Activated T-helper 9 cell treated with anti-CD3 and anti-CD28 coated beads, Interleukin-2, amount 50 U/mL, for 16 hours (primary cell): ENCODE measurements around the gene PNMA6A.
"Not testable (repeated sequence)": the region's sequence is repeated elsewhere in the genome, so short reads cannot be mapped to it uniquely, and the experiment has no call there.

ENCODE experiments used
- DNase-seq: peaks from one replicate; pipeline ENCODE4 v3.0.0-alpha.2; 2020; ENCODE audit warnings: low read depth

The PNMA6A gene

DNA sequence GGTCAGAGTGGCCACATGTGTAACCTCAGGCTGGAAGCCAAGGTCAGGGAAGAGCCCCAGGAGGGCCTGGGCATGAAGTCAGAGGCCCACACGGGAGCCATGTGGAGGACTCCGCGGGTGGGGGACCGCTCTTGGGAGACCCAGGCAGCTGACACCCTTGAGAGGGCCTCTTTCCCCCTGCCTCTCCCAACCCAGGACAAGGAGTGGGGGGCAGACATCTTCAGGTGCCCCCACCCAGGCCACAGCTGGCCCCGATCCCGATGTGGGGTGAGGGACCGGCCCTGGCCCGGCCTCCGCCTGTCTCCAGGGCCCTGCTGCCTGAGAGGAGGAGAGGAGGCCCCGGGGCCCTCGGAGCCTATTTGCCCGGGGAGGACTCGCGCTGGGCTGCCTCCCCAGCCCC, 3.1 kb downstream of the PNMA6A start:
- DNase-seq = no peak

DNA sequence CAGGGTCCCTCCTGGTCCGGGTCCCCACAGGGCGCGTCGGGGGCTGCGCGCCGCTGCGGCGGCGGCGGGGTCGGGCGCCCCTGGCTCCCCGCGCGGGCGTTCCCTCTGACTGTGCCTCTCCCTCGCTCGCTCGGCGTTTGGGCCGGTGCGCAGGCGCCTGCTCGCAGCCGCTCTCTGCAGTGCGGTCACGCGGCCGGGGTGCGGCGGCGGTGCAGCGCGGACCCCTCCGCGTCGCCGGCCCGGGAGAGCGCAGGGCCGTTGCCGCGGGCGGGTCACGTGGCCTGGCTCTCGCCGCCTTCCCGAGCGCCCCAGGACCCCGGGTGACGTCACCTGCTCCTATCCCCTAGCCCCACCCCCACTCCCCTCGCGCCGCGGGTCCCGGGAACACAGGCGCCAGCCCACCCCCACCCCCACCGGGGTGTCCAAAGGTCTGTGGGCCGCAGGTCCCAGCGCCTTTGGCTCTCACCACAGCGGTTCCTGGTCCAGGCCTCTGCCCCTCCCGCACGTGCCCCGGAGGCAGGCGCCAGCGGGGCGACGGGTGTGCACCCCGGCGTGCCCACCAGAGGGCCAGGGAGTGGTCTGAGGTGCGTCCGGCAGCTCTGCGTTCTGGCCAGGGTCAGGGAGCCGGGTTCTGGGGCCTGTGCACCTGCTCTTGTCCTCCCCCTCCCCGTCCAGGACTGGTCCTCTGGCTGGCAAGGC, 5.3 kb downstream of the PNMA6A start:
- DNase-seq = not testable (repeated sequence)

DNA sequence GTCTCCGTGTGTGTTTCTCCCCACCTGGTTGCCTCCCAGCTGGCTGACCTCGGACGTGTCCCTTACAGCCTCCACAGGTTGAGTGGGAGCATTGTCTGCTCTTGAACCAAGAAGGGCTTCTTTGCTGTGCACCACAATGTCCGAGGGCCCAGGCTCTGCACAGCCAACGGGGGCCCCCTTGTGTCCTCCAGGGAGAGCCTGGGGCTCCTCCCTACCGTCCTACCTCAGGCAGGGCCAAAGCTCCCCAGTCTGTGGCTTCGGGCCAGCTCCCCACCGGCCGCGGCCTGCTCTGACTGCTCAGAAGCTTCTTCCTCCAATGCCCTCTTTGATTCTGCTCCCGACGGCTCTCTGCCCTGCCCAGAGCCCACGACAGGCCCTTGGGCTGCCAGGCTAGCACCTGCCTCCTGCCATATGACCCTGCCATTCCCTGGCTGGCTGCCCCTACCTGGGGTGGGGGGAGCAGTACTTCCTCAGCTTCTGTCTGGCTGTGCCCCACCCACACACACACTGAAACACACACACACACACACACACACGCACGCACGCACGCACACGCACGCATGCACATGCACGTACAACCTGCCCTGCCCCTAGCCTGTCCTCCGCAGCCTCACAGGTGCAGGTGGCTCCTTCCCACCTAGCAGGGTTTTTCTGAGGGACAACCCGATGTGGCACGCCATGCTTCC, 11.1 kb downstream of the PNMA6A start:
- not testable (repeated sequence) for DNase-seq

DNA sequence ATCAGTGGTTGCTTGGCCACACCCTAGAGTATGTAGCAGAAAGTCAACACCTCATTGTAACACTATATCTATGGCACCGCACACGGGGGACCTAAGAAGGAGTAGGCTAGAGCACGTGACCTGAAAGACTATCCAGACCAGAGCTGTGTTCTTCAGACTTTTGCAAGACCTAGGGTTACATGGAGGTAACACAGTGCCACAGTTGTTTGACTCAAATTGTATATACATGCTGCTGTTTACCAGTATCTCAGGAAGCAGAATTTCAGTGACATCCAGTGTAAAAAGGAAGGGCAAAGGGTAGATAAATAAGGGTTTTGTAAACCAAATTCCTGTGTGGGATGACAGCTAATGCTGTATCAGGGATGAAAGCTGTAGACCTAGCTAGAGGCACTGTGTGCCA, 30.2 kb downstream of the PNMA6A start:
- no peak for DNase-seq

DNA sequence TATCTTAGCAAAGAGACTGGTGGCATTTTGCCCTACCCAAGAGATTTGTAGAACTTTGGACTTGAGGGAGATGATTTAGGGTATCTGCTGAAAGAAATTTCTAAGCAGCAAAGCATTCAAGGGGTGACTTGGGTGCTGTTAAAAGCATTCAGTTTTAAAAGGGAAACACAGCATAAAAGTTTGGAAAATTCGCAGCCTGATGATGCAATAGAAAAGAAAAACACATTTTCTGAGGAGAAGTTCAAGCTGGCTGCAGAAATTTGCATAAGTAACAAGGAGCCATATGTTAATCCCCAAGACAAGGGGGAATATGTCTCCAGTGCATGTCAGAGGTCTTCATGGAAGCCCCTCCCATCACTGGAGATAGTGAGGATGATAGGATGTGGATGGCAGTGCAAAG, 32.7 kb downstream of the PNMA6A start:
- DNase-seq = not testable (repeated sequence)

DNA sequence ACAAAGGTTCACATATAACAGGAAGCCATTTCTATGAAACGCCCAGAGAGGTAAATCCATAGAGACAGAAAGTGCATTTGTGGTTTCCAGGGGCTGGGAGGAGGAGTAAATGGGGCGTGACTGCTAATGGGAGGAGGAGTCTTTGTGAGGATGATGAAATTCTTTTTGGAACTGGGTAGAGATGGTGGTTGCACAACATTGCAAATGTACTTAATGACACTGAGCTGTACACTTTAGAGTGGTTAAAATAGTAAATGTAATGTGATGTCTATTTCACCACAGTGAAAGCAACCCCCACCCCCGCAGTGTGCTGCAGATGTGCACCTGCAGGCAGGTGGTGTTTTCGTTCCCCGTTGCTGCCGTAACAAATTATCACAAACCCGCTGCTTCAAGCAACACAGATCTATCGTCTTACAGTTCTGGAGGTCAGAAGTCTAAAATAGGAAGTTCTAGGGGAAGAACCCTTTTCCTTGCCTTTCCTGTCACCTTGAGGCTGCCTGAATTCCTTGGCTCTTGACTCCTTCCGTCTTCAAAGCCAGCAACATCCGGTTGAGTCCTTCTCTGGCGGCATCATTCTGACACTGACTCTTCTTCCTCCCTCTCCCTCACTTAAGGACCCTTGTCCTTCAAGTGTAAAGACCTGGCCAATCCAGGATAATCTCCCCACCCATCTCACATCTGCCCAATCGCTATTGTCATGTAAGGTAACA, 34.0 kb downstream of the PNMA6A start:
- DNase-seq = not testable (repeated sequence)

DNA sequence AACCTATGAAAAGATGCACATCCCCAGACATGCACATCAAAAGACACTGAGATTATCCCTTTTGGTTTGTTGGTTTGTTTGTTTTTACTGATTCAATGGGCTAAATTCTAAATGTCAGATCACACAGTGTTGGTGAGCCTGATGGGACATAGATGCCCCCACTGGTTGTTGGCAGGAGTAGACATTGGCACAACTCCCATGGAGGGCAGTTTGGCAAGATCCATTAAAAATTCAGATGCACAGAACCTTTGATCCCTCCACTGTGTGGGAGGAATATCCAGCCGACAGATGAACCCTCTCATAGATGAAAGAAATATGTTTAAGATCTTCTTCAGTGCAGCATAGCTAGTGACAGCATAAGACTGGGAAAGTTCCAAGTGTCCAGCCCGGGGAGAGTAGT, 38.5 kb downstream of the PNMA6A start:
- DNase-seq = not testable (repeated sequence)

DNA sequence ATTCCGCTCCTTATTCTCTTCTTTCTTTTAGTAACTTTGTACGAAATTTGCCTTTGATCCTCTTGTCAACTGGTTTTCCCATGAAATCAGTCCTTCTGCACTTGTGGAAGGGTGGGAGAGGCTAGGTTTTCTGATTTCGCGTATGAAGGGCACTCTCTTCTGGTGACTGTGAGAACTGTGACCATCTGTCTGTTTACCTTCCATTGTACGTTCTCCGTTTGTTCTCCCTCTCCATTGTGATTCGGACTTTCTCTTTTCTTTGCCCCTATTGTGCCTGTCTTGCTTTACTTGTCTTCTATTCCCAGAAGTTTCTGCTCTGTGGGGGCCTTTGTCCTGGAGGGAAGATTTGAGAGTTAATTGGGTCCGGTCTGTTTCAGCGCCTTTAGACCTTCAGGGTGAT, 41.6 kb downstream of the PNMA6A start:
- not testable (repeated sequence) for DNase-seq

DNA sequence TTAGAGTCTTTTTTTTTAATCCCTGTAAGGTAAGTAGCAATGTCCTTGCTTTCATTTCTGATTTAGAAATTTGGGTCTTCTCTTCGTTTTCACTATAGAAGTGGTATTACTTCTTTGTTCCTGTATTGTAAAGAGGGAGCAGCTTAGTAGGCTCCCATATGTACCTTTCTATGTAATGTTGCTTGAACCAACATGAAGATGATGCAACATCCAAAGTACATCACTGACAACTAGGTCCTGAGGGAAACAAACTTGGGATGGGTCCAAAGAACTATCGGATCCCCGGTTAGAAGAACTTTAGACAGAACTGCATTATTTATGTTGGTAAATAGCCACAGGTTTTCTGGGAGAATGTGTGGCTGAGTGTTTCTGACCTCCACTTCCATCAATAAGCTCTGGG, 45.5 kb downstream of the PNMA6A start:
- not testable (repeated sequence) for DNase-seq

DNA sequence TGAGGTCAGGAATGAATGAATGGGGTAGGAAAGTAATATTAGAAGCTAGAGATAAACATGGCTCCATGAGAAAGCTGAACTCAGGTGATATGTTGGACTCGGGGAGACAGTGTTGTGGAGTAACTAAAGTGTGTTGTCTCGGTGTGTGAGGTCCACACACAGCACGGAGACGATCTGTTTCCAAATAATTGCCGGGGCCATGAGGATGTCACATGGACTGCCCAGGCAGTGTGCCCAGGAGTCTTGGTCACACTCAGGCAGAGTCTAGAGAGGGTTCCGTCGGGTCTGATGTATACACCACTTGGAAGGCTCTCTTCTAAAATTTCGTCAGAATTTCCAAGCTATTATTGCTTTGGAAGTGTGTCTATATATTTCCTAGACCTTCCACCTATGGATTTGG, 48.0 kb downstream of the PNMA6A start:
- DNase-seq = not testable (repeated sequence)

DNA sequence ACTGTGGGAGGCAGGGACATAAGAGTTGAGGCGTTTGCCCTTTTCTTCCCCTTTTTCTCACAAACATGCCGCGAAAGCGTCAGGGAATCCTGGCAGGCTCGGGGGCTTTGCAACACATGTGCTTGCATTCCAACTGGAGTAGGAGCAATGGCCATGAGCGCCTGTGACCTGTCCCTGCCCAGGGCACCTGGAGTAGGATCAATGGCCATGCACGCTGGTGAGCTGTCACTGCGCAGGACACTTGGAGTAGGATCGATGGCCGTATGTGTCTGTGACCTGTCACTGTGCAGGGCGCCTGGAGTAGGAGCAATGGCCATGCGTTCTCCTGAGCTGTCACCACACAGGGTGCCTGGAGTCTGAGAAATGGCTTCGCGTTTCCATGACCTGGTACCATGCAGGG, 51.2 kb downstream of the PNMA6A start:
- not testable (repeated sequence) for DNase-seq
